Fibroblast of the conjunctiva (primary cell): ENCODE data around the gene USH2A.

Source experiments
- DNase-seq: peaks from one replicate; pipeline ENCODE4 v3.0.0-alpha.2; 2010; ENCODE audit warnings: low read depth

USH2A gene

DNA sequence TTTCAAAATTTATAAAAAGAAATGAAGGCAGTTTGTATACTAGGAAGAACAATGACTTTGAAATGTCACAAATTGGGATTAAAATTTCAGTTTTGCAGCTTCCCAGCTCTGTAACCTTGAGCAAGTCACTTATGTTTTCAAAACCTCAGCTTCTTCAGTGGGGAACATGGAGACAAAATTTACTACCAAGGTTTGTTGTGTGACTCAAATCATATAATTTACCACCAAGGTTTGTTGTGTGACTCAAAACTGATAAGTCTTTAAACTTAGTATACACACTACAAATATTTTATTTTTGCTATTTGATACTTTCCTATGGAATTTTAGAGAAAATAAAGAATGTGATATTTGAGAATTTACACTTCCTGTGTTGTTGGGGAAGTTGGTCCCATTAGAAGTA is 636.3 kb downstream of the USH2A start:
- no peak for DNase-seq

DNA sequence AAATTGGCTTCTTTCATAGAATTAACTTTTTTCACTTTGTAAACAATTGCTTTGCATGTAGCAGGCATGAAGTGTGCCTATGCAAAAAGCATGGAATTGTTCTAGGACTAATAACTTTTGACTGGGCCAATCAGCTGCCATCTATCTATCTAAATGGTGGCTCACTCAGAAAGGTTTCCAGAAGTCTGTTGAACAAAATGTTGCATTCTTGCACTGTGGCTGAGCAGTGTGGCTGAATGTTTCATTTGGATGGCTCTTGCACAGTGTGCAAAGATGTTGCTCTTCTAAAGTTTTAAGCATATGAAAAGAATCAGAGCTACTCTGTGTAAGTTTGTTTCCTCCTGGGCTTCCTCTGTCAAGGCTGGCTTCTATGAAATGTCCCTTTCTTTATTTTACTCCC is 642.6 kb downstream of the USH2A start:
- no peak for DNase-seq

DNA sequence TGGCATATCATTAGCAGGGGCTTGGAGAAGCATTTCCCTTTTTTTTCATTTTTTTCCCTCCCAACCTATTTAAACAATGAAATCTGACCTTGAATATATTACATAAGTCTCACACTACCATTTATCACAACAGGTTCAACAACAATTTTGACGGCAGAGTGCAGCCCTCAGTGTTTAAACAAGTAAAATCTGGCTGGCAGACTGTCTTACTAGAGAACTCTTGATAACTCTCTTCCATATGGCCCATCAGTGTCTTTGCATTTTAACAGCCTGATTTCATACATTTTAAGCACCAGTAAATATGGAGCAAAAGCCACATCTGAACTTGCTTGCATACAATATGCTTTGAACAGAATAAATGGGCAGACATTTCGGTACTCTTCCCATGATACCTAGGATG is 643.1 kb downstream of the USH2A start:
- no peak for DNase-seq

DNA sequence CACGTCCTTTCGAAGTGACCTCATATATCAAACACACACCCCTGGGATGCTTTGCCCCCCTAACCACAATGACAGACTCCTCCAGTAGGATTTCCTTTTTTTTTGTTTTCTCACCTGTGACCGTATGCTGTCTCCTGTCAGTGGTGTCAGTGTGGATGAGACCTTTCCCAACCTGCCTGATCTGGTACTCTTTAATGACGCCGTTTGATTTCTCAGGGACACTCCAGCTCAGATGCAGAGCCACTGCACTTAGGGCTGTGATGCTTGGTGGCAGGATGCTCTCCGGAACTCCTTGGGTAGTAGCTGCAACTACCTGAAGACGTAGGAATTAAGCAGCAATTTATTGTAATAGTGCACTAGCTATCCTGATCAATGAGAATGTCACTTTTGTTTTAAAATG is 643.5 kb downstream of the USH2A start:
- DNase-seq: no peak

DNA sequence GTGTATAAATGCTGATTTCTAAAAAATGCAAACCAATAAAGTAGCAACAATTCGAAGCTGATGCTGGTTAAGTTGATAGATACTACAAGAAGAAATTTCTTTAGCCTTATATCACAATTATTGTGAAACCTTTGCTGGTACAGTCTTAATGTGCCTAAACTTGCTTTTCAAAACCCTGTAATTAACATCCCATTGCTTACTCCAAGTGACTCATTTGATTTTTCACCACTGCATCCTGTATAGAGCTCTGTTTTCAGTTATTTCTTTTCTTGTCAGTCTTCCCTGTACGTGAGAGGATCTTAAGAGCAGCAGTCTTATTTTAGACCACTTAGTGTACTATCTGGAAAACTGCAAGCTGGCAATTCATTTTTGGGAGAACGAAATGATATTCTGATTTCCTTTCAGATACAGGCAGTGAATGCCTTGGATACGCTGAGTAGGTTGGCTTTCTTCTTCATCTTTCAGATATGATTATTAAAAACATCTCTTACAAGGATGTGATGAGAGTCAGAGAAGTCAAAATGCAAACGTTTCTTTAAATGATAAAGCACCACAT is 645.8 kb downstream of the USH2A start:
- DNase-seq: no peak

DNA sequence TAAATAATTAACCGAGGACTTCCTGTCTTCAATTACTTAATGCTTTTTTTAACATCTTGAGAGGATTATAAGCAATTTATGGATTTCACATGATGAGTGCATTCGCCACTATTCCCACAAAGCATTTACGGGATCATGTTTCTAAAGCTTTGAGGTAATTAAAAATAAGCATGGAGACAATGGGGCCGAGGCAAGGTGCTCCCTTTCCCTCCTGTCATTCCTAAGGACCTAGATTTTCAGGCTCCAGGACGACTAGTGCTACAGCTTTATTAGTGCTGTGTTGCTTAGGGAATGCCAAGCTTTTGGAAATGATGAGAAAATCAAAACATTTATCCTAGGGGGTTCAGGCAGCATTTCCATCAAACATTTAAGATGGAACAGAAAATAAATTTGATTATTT is 646.9 kb downstream of the USH2A start:
- DNase-seq: no peak

DNA sequence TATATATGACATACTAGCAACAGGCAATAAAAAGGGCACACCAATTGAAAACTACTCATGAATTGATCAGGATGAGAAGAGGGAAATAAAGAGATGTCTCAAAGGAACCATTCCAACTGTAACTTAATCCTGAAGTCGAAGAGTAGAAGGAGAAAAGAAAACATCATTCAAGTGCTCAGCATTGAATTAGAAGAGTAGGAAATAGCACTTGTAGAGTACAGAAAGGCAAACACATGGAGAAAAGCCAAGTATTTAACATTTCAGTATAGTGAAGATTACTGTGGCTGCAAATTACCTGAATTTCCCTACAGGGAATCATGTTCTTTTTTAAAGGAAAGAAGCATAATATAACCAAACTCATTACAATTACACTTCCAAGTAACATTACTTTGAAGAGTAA is 651.1 kb downstream of the USH2A start:
- no peak for DNase-seq

DNA sequence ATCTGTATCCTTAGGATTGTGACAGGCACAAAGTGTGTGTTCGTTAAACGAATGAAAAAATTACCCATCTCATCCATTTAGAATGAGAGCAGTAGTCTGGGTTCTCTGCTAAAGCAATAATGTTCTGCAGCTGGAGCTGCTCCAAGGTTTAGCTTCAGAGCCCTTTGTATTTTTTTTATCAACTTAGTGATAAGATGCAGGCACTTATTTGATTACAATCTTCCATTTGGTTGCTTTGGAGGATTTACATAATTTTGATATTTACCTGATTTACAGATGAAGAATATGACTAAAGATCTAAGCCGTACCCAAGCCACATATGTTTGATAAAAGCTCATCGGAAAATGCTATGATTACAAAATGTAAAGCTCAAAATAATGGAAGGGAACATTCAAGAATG is 654.9 kb downstream of the USH2A start:
- DNase-seq: no peak

DNA sequence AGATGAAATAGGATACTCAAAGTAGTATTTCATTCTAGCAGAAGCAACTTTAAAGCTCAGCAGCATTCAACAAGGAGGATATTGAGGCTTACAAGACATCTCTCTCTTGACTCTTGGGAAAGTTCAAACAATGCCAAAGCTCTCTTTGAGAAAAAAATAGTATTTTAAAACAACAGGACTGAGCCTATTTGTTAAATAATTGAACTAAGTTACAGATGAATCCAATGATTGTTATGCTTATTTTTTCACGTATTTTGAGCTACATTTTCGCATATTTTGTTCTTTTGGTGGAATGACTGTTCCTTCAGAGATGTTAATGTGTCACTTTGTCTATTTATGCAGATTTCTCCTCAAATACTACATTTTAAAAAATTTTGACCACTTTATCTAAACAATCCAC is 655.5 kb downstream of the USH2A start:
- no peak for DNase-seq

DNA sequence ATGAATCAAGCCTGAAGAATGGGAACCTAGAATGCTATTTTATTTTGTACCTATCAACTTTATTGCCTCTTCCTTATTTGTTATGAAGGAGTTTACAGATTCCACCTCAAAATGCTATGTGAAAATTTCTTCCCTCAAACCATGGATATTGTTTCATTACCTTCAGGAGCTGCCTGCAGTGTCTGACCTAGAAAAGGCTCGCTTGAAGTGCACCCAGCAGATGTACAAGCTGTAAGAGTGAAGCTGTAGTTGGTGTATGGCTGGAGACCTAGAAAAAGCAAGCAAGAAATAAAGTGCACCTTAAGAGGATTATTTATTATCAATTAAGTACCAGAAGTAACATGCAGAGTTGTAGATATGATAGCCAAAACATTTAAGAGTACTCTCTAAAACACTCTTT is 656.7 kb downstream of the USH2A start:
- no peak for DNase-seq

DNA sequence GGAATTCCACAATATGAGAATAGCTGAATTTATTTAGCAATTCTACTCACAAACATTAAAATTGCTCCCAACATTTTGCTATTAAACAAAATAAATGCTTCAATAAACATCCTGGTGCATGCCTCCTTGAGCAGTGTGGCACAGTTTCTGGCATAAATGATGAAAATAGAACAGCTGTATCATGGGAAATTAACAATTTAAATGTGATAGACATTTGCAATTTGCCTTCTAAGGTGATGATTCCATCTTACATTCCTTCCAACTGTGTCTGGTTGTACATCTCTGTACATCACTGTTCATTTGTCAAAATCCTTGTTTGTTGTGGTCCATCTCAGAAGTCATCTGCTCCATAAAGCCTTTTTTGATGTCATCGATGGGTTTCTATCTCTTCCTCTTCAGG is 657.4 kb downstream of the USH2A start:
- DNase-seq: no peak

DNA sequence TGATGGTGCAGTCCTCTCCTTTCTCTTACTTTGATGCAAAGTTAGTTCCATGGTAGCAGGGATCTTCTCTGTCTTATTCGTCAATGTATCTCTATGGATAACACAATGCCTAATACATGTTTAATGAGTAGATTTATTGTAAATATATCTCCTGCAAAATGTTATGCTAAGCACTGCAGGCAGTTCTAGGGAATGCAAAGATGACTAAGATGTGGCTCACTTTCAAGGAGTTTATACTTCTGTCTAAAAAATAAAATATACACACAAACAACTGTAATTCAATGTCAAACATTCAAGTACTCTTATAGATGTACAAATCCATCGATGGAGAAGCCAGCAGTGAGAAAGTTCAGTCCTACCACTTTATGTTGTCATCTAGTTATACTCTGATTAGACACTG is 661.8 kb downstream of the USH2A start:
- no peak for DNase-seq

DNA sequence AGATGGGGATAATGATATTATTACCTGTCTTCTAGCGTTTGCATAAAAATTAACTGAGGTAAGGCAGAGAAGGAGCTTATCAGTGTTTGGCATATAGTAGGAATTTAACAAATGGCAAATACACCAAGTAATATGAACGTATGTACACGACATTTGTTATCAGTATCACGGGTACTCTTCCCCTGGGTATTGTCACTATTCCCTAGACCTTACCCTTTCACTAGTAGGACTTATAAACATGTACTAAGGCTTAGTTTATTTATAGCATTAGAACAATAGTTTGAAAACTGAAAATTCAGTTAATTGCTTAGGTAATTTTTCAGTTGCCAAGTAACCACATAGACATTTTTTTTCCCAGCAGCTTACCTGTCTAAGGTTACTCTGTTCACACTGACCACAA is 669.1 kb downstream of the USH2A start:
- no peak for DNase-seq

DNA sequence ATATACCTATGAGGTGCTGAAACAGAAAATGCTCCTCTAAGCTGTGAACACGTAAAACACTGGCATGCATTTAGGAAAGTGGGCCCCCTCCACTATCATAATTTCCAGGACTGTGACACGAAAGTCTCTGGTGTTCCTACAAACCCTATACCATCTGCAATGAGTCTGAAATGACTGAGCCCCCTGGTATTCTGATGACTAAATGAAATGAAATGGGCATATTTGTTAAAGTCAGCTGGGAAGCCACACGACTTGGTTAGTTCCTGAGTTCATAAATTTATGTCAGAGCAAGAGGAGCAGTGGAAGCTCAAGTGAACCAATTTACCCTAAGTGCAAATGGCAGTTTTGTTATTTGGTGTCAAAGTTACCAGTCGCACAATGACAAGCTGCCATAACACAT is 673.8 kb downstream of the USH2A start:
- no peak for DNase-seq

DNA sequence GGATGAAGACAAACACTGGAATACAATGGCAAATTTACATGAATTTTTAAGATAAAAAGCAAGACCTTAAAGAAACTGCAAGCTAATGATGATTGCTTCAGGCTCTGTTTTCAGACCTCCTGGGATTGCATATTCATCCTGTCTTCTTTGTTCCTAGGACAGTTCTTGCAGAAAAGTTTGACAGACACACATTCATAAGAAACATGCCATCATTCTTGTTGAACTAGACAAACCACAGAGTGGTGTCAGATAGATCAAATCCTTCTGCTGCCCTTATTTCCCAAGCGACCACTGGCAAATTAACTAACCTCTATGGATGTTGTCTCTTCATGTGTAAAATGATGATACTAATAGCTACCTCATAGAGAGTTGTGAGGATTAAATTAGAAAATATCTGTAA is 674.8 kb downstream of the USH2A start:
- DNase-seq: no peak

DNA sequence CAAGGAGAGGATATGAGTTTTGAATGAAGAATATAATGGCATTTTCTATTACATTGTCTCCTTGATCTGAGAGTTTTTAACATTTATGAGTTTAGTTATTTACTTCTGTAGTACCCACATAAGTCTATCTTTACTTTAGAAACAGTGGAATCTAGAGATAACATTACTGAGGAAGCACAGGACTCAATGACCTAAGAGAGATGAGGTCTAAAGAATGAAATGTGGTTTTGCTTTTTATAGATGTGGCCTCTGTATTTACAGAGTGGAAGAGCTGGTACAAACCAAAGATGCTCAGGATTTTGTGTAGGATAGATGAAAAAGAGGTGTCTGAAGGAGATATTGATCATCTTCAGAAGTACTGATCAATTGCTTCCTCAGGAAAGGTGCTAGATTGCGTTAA is 678.8 kb downstream of the USH2A start:
- DNase-seq: no peak

DNA sequence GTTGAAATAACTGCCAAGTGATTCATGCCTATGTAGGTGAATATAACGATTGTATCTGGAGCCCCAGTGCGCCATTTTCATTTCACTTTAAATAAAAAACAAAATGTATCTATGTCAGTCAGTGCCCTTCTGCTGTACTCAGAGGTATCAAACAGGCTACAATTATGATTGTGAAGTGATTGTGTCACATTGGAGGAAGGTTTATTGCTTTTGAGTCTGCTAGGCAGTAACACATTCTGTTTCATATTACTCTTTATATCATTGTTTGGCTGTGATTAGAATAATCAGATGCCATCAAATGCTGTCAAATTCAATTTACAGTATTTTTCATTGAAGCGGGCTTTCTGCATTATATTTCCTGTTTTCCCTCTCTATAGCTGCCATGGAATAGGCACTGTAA is 684.2 kb downstream of the USH2A start:
- no peak for DNase-seq

DNA sequence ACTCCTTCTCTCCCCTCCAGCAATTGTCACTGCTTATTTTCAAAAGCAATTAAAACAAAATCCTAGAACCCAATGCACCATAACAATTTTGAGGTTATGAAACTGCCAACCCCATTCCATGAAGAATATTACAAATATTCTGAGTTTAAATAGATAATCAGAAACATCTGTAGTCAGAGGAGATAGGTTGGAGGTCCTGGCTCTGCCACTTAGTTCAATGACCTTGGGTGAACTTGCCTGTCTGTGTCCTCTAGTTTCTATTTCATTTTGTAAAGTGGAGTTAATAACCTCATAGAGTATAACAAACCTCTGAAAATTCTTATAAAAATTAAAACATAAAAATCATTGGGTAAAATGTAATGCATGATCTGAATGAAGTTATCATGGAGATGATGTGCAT is 691.5 kb downstream of the USH2A start:
- DNase-seq: no peak

DNA sequence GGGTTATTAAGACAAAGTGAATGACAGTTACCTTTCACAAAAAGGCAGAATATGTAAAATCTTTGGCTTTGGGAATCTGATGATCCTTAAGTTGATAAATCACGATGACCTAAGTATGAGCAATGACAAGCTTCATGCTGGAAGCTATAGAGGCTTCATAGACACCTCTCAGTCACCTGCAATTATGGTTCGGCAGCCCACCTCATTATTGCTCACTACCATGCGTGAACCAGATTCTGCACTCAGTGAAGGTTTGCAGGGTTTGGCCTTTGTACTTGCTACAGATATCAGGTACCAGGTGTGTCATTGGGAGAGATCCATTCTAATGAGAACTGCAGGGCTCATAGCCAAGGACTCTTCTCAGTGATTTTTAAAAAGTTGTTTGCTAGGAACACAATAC is 692.6 kb downstream of the USH2A start:
- DNase-seq: no peak

DNA sequence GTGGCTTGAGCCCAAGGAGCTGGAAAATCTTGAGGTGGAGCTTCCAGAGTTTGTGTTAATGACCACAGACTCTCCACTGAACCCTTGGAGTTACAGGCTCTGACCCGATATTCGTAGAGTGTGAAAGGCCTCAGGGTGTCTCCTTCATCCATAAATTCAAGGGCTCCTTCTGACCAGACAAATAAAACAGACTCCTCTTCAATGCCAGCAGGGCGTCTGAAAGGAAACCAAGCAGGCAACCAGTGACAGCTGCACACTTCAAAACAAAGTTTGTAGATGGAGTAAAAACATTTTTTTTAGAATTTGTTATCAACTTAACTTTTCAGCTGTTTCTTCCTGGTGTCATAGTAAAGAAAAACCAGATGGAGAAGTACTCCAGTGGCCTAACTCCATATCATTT is 695.1 kb downstream of the USH2A start:
- no peak for DNase-seq

DNA sequence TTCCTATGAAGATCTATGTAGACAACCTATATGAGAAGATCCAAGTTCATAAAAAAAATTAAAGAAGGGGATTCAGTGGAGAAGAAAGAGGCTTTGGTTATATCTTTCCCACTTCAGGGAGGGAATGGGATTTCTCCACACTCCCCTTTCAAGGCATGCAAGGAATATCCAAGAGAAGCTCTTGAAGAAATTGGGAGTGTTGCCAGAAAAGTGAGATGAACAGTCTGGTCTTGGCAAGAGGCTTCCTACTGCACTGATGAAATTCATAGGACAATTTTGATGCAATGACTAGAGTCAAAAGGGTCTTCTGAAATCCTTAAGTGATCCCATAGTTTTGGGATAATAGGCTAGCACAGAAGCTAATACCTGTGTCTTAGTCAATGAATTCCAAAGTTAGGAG is 703.1 kb downstream of the USH2A start:
- DNase-seq: no peak

DNA sequence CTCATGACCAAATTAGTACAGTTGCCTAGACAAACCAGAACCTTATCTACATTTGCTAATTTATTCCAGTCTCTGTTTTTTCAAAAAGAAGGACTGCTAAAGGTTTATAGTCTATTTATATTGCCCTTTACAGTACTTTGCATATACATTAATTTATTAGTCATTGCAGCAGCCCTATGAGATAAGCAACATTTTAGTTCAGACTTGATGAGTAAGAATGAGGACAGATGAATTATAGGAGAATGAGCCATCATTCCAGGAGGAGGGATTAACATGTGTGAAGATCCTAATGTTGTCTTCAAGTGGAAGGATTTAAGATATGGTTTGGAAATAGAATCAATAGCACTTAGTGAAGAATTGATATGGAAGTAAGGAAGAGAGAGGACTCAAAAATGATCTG is 703.7 kb downstream of the USH2A start:
- DNase-seq: no peak

DNA sequence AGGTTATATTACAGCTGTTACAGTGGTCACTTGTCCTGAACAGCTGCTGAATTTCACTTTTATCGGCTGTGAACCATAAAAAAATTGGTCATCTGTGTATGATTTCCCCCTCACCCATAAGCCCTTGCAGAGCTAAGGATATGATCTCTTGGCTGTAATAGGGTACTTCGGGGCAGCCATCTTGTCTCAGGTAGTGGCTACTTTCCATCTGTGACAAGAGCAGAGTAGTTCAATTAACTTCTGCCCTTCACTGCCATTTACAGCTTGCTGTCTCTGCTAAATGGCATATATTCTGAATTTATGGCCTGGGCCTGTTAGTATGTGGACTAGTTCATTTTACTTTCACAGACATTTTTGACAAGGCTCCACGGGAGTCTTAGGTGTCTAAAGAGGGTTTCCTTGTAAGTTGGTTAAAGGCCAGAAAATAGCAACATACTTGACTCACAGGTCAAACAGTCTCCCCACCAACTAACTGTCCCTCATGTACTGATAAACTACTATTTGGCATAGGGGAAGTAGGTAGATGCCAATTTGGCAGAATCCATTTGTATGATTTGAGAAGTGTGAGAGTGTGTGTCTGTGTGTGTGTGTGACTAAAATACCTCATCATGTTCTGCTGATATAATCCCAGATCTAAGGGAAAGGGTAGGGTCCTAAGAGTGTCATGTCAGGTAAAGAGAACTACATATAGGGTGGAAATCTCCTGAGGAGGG is 704.5 kb downstream of the USH2A start:
- no peak for DNase-seq

DNA sequence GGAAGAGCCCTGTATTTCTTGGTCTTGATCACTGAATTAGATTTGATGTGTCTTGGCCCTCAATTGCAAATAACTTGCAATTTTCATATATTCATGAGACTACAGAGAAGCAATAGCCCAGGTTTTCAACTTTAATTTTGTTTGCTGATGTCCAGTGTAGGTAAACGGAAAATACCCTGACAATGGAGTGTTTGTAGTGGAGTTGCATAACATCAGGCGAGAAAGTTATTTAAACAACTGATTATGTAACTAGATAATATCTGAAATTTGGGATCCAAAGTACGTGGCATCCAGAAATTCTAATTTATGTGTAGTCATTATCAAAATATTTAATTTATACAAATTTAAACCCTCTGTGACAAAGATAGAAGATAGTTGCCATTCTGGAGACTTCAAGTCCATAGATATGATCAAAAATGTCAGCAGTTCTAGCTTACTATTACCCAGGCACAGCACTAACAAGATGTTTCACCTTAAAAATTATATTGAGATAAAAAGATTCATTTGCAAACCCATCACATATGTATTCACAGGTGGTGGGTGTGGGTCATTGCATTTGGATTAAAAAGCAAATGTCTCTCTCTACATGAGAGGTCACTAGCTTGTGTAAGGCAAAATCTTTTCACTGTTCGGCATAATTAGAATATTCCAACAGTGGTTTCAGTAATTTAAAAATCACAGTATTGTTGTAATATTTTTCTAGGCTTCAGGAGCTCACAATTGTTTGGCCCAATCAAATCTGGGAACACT is 705.4 kb downstream of the USH2A start:
- no peak for DNase-seq
